ENCODE results near the gene THAP9.

Gene THAP9

GRCh38 chr4:82969414-82969813 lies 68.9 kb downstream of the THAP9 start:
- no peak for DNase-seq
